H1 (cell line): ENCODE results near the gene SOX15. TPM values are rescaled to one million over a fixed set of nuclear protein-coding genes. Genes with fewer than 3 reads are reported as not detected.

Experiments
- CTCF ChIA-PET: fragments of 300-600 bp; sonication (Branson Sonifier 250); formaldehyde crosslinking; loops from one replicate; lab custom pipeline; 2021; ENCODE audit not compliant: partially characterized antibody; lab: Charles Lee
- POLR2A ChIA-PET: fragments of 300-600 bp; sonication (Branson Sonifier 250); formaldehyde crosslinking; loops from one replicate; lab custom pipeline; 2021; ENCODE audit warnings: inconsistent platforms; ENCODE audit not compliant: partially characterized antibody; lab: Charles Lee
- DNase-seq, 2 experiments: peaks; one replicate each; pipeline versions ENCODE4 v3.0.0 to v3.0.0-alpha.2; 2010 to 2022; ENCODE audit warnings: low spot score in 2 of 2, low read depth in 1 of 2, mixed read lengths in 1 of 2
- FAIRE-seq: peaks from 2 replicates; lab custom pipeline; 2011; peaks lifted over from hg19 to GRCh38; lab: Jason Lieb, UNC
- H2AFZ ChIP-seq: 2 replicates; pipeline ENCODE4 v1.8.1; 2012; ENCODE audit warnings: low read length, inconsistent platforms
- H2AK5ac ChIP-seq: 2 replicates; pipeline ENCODE4 v1.6.1; 2013; ENCODE audit warnings: low read depth, low read length
- H2BK120ac ChIP-seq: replicated peaks from 2 replicates; pipeline ENCODE3; 2013; ENCODE audit warnings: low read depth, low read length, inconsistent platforms
- H2BK12ac ChIP-seq: 2 replicates; pipeline ENCODE4 v1.6.1; 2013; ENCODE audit warnings: low read depth, low read length
- H2BK15ac ChIP-seq: 2 replicates; pipeline ENCODE4 v1.6.1; 2013; ENCODE audit warnings: low read length
- H2BK20ac ChIP-seq: 2 replicates; pipeline ENCODE4 v1.6.1; 2013; ENCODE audit warnings: low read length
- H2BK5ac ChIP-seq: 2 replicates; pipeline ENCODE4 v1.6.1; 2013; ENCODE audit warnings: low read depth, low read length
- H3K14ac ChIP-seq: 2 replicates; pipeline ENCODE4 v1.6.1; 2013; ENCODE audit warnings: inconsistent platforms; ENCODE audit not compliant: insufficient read length
- H3K18ac ChIP-seq: 2 replicates; pipeline ENCODE4 v1.6.1; 2013; ENCODE audit warnings: low read length; ENCODE audit errors: extremely low read depth
- H3K23ac ChIP-seq: 2 replicates; pipeline ENCODE4 v1.6.1; 2013; ENCODE audit warnings: inconsistent platforms; ENCODE audit not compliant: insufficient read length
- H3K23me2 ChIP-seq: 2 replicates; pipeline ENCODE4 v1.6.1; 2013; ENCODE audit warnings: low read depth, low read length
- H3K27ac ChIP-seq: 2 replicates; pipeline ENCODE4 v1.6.1; 2011; ENCODE audit warnings: low read depth, low read length, inconsistent platforms
- H3K27me3 ChIP-seq, 4 experiments: replicated peaks in 1 of 4; 1 replicate in 1 of 4; 2 replicates in 3 of 4; pipeline versions ENCODE4 v1.6.1 to v1.8.1; 2011 to 2013; ENCODE audit warnings: low read length in 3 of 4, mild to moderate bottlenecking in 3 of 4, inconsistent platforms in 2 of 4, mixed read lengths in 2 of 4, moderate library complexity in 1 of 4; ENCODE audit not compliant: control insufficient read depth in 3 of 4, insufficient read depth in 3 of 4; ENCODE audit errors: extremely low read depth in 1 of 4
- H3K36me3 ChIP-seq, 4 experiments: 2 replicates each; pipeline versions ENCODE4 v1.6.1 to v1.8.1; 2011 to 2013; ENCODE audit warnings: mild to moderate bottlenecking in 4 of 4, low read length in 3 of 4, moderate library complexity in 2 of 4, control low read depth in 1 of 4, inconsistent platforms in 1 of 4; ENCODE audit not compliant: insufficient read depth in 4 of 4, control insufficient read depth in 2 of 4
- H3K4ac ChIP-seq: replicated peaks from 2 replicates; pipeline ENCODE3; 2013; ENCODE audit warnings: low read length, low read depth, mixed read lengths, inconsistent platforms; ENCODE audit not compliant: insufficient read length
- H3K4me1 ChIP-seq, 4 experiments: replicated peaks in 1 of 4; 1 replicate in 1 of 4; 2 replicates in 3 of 4; pipeline versions ENCODE4 v1.6.1 to v1.8.1; 2011 to 2013; ENCODE audit warnings: low read length in 3 of 4, inconsistent platforms in 2 of 4, mixed read lengths in 1 of 4; ENCODE audit not compliant: insufficient read depth in 4 of 4, control insufficient read depth in 3 of 4
- H3K4me2 ChIP-seq, 2 experiments: 2 replicates each; pipeline versions ENCODE4 v1.6.1 to v1.8.1; 2011 to 2013; ENCODE audit warnings: low read depth in 2 of 2, low read length in 2 of 2, control low read depth in 1 of 2, inconsistent platforms in 1 of 2, mild to moderate bottlenecking in 1 of 2; ENCODE audit not compliant: insufficient read depth in 1 of 2
- H3K4me3 ChIP-seq, 4 experiments: fragments of 200-600, 300-600 bp in 1 of 4; sonication (generic), shearing (Covaris generic), sonication (Bioruptor Twin) in 1 of 4; 2 replicates each; pipeline versions ENCODE4 v1.5.1 to v1.8.1; 2011 to 2016; ENCODE audit warnings: low read length in 4 of 4, low read depth in 3 of 4, control low read depth in 2 of 4, inconsistent platforms in 2 of 4, mild to moderate bottlenecking in 2 of 4, mixed read lengths in 1 of 4, moderate library complexity in 1 of 4; ENCODE audit not compliant: insufficient read depth in 2 of 4; ENCODE audit errors: extremely low read depth in 1 of 4
- H3K56ac ChIP-seq: replicated peaks from 2 replicates; pipeline ENCODE3; 2013; ENCODE audit warnings: low read depth, mild to moderate bottlenecking, mixed read lengths, low read length, inconsistent platforms; ENCODE audit not compliant: insufficient read length
- H3K79me1 ChIP-seq: 2 replicates; pipeline ENCODE4 v1.6.1; 2013; ENCODE audit warnings: low read depth, low read length, control low read depth
- H3K79me2 ChIP-seq, 2 experiments: 2 replicates each; pipeline versions ENCODE4 v1.6.1 to v1.8.1; 2012 to 2013; ENCODE audit warnings: low read length in 2 of 2, mild to moderate bottlenecking in 2 of 2, inconsistent platforms in 1 of 2; ENCODE audit not compliant: insufficient read depth in 2 of 2, control insufficient read depth in 1 of 2
- H3K9ac ChIP-seq, 4 experiments: replicated peaks in 1 of 4; 1 replicate in 1 of 4; 2 replicates in 3 of 4; pipeline versions ENCODE4 v1.6.1 to v1.8.1; 2011 to 2013; ENCODE audit warnings: low read depth in 3 of 4, low read length in 3 of 4, control low read depth in 2 of 4, mild to moderate bottlenecking in 2 of 4, moderate library complexity in 2 of 4, inconsistent platforms in 1 of 4; ENCODE audit errors: extremely low read depth in 1 of 4
- H3K9me3 ChIP-seq, 2 experiments: 2 replicates each; pipeline versions ENCODE4 v1.6.1 to v1.8.1; 2012 to 2013; ENCODE audit warnings: mild to moderate bottlenecking in 2 of 2, moderate library complexity in 2 of 2, control low read depth in 1 of 2, inconsistent platforms in 1 of 2, low read depth in 1 of 2, low read length in 1 of 2, mixed read lengths in 1 of 2; ENCODE audit not compliant: insufficient read depth in 2 of 2
- H4K20me1 ChIP-seq, 2 experiments: replicated peaks in 1 of 2; 2 replicates each; pipeline versions ENCODE3 to v1.8.1; 2011 to 2013; ENCODE audit warnings: inconsistent platforms in 2 of 2, low read length in 2 of 2, mild to moderate bottlenecking in 1 of 2; ENCODE audit not compliant: insufficient read depth in 2 of 2, control insufficient read depth in 1 of 2
- H4K5ac ChIP-seq: 2 replicates; pipeline ENCODE4 v1.6.1; 2013; ENCODE audit warnings: low read length, low read depth, mixed read lengths, inconsistent platforms; ENCODE audit not compliant: insufficient read length
- H4K8ac ChIP-seq: 2 replicates; pipeline ENCODE4 v1.8.0; 2013; ENCODE audit warnings: mild to moderate bottlenecking, moderate library complexity, low read length, inconsistent platforms; ENCODE audit not compliant: insufficient read depth; ENCODE audit errors: extremely low read depth
- H4K91ac ChIP-seq: replicated peaks from 2 replicates; pipeline ENCODE3; 2013; ENCODE audit warnings: low read length, mixed read lengths, inconsistent platforms; ENCODE audit not compliant: insufficient read length
- ASH2L ChIP-seq: fragments of 200-600, 300-600 bp; sonication (generic); IDR thresholded peaks from one replicate; pipeline ENCODE4 v1.7.1; 2017; ENCODE audit warnings: low read length
- CHD1 ChIP-seq: IDR thresholded peaks from 2 replicates; pipeline ENCODE4 v1.6.1; 2012; ENCODE audit warnings: low read depth, low read length, improper control_type of control experiment
- E2F6 ChIP-seq: IDR thresholded peaks from 2 replicates; pipeline ENCODE4 v1.6.1; 2012; ENCODE audit warnings: inconsistent platforms
- HDAC2 ChIP-seq, 2 experiments: fragments of 300-600 bp in 1 of 2; sonication (generic) in 1 of 2; IDR thresholded peaks; 2 replicates each; pipeline ENCODE4 v1.6.1; 2011 to 2012; ENCODE audit warnings: low read depth in 2 of 2, low read length in 2 of 2, mild to moderate bottlenecking in 2 of 2, moderate library complexity in 2 of 2, borderline replicate concordance in 1 of 2, inconsistent platforms in 1 of 2
- KDM4A ChIP-seq: IDR thresholded peaks from one replicate; pipeline ENCODE4 v1.7.1; 2012; ENCODE audit warnings: low read depth, mild to moderate bottlenecking, moderate library complexity, low read length, inconsistent platforms; ENCODE audit not compliant: severe bottlenecking
- NRF1 ChIP-seq: IDR thresholded peaks from 2 replicates; pipeline ENCODE4 v1.6.1; 2011; ENCODE audit warnings: mild to moderate bottlenecking, low read depth, low read length, improper control_type of control experiment
- SAP30 ChIP-seq: fragments of 300-600 bp; sonication (generic); IDR thresholded peaks from 2 replicates; pipeline ENCODE4 v1.7.1; 2012; ENCODE audit warnings: low read length, moderate library complexity, mild to moderate bottlenecking, inconsistent platforms; ENCODE audit not compliant: insufficient read depth, insufficient replicate concordance
- SIN3A ChIP-seq, 2 experiments: IDR thresholded peaks in 1 of 2; conservative IDR thresholded peaks in 1 of 2; 2 replicates each; pipeline ENCODE4 v1.6.1; 2011 to 2012; ENCODE audit warnings: low read length in 2 of 2, improper control_type of control experiment in 1 of 2, low read depth in 1 of 2, mild to moderate bottlenecking in 1 of 2
- ZNF274 ChIP-seq: IDR thresholded peaks from 2 replicates; pipeline ENCODE4 v1.7.0; 2012; ENCODE audit warnings: low read length, borderline replicate concordance; ENCODE audit errors: extremely low read depth
- WGBS, 2 experiments: shearing (Covaris generic) in 1 of 2; methylation state at CpG; one replicate each; pipeline versions ENCODE4 v1.1.6 to v1.1.7; 2013 to 2015; ENCODE audit warnings: low lambda C conversion rate in 2 of 2, mixed read lengths in 2 of 2, inconsistent platforms in 1 of 2, low coverage in 1 of 2, missing lambda C conversion rate in 1 of 2; ENCODE audit not compliant: insufficient replicate concordance in 2 of 2, insufficient coverage in 1 of 2, insufficient read length in 1 of 2; ENCODE audit errors: extremely low coverage in 1 of 2, missing lambda C conversion rate in 1 of 2; 5-methylcytosine and 5-hydroxymethylcytosine counted together
- polyA plus RNA-seq, 7 experiments: library from polyadenylated mRNA; depleted of rRNA in 3 of 7; stranded (reverse) in 5 of 7; unstranded in 2 of 7; fragments of >200 nt in 5 of 7; fragments of 200-250 nt in 2 of 7; gene quantifications; 1 replicate in 5 of 7; 2 replicates in 1 of 7; 4 replicates in 1 of 7; pipeline versions ENCODE4 v1.2.1 to v1.2.3, GENCODE V29; 2011 to 2013; ENCODE audit warnings: missing spikeins in 2 of 7, mixed read lengths in 2 of 7
- total RNA-seq: library from RNA; stranded (reverse); fragmentation: NEBNext Ultra II Directional; extraction: Animal tissue kit (Norgen Biotek cat#: 25700); gene quantifications from 2 replicates; pipeline ENCODE4 v1.2.1, GENCODE V29; 2021

SOX15 gene
- total and polyA plus RNA-seq, 2 of the 8 experiments (the other 6 are each of a cell fraction or from before 2014, with no cell fraction given), result 14.3 to 26.8 TPM

- Histone ChIP-seq H2BK120ac (peak within 1 kb of the TSS; percentile 95), H3K4ac (peak within 1 kb of the TSS; percentile 86), H3K56ac (peak within 1 kb of the TSS; percentile 97), H3K4me1 (peaks cover 0 to 19% (median 4%) of the 10 kb centered on the region in 4 experiments; a peak in 6 of 7 replicates), H2BK20ac (no peak within 1 kb of the TSS), H3K79me2 (no peaks in the 10 kb centered on the region), H3K9ac (peak within 1 kb of the TSS; percentile 59 to 100 (median 91)), H4K5ac (peak within 1 kb of the TSS; percentile 99), H4K91ac (peak within 1 kb of the TSS; percentile 100), H3K36me3 (peaks cover 0 to 16% (median 4%) of the 10 kb centered on the region in 4 experiments; a peak in 4 of 8 replicates), H3K18ac (peak within 1 kb of the TSS; percentile 99), H4K8ac (peak within 1 kb of the TSS; percentile 99), H3K14ac (no peak within 1 kb of the TSS), H3K23ac (no peak within 1 kb of the TSS), H3K27me3 (no peaks in the 10 kb centered on the region), H3K4me2 (peak within 1 kb of the TSS; percentile 67), H3K79me1 (peaks cover 4% of the 10 kb centered on the region), H3K9me3 (no peaks in the 10 kb centered on the region), H2BK12ac (peak within 1 kb of the TSS; percentile 93), H2BK15ac (peak within 1 kb of the TSS; percentile 88), H2AK5ac (peak within 1 kb of the TSS; percentile 92), H2AFZ (0 out of 2 replicates have a peak within 1 kb of the TSS, but pooled peaks have one; percentile 68), H3K23me2 (peaks cover 15% of the 10 kb centered on the region; the same call in 1 of the 2 replicates), H3K27ac (peak within 1 kb of the TSS; percentile 98), H4K20me1 (peaks cover 0 to 2% of the 10 kb centered on the region in 2 experiments), H3K4me3 (peak within 1 kb of the TSS; percentile 47 to 95 (median 70)), H2BK5ac (peak within 1 kb of the TSS; percentile 99)
- ChIA-PET CTCF (interaction anchor here (0.6 to 2.0 kb wide), 11 partner anchors 9 to 140 kb away, joined by 3 to 8 read pairs (median 5); partner anchors contain the start of genes SENP3, TNFSF13 and TP53), POLR2A (interaction anchor here (0.7 to 28.5 kb wide), 39 partner anchors 11 to 376 kb away, joined by 3 to 1144 read pairs (median 4); partner anchors contain the start of genes ACAP1, ATP1B2, CD68 and FXR2)
- WGBS, 2 experiments, result 52% methylated on average over 65 of the region's 69 CpGs; no CpG with 5 or more reads in 1 of the 2 experiments
- FAIRE-seq (no peak), DNase-seq (peak in 1 of 2 experiments; percentile 95)
- TF ChIP-seq ZNF274 (no peak), KDM4A (peak; percentile 43), SIN3A (conservative IDR thresholded peaks at IDR 0.05 in 1 of 2, IDR thresholded peaks at IDR 0.05 in 1 of 2; ENCODE audit: low read depth in 1 of 2, low read length in 2 of 2) (no peak), ASH2L (peak; percentile 71), HDAC2 (IDR thresholded peaks at IDR 0.05; ENCODE audit: borderline replicate concordance in 1 of 2, low read depth in 2 of 2, low read length in 2 of 2) (no peak), E2F6 (peak; percentile 90), SAP30 (no peak), CHD1 (no peak), NRF1 (peak; percentile 67)
These were observed 6.4 kb downstream of the SOX15 start, which contains the start of gene MPDU1 for GRCh38 chr17:7583253-7584109. Gene MPDU1 (plus strand): TSS chr17:7583852. CDS start chr17:7583863, 11 bp downstream.
